Mesothelial cell of epicardium (in vitro differentiated cells): ENCODE results near the gene DNAH17. TPM values are rescaled to one million over a fixed set of nuclear protein-coding genes. Genes with fewer than 3 reads are reported as not detected.

Source experiments
- DNase-seq, 2 experiments: peaks; one replicate each; pipeline ENCODE4 v3.0.0; 2021; ENCODE audit warnings: low spot score in 2 of 2; ENCODE audit not compliant: unreplicated experiment in 2 of 2
- H3K27ac Mint-ChIP-seq: 2 replicates; pipeline ENCODE4 v1.8.0; 2021; ENCODE audit warnings: mixed read lengths
- H3K27me3 Mint-ChIP-seq: 2 replicates; pipeline ENCODE4 v1.8.0; 2021; ENCODE audit warnings: low read depth, mixed read lengths
- H3K36me3 Mint-ChIP-seq: 2 replicates; pipeline ENCODE4 v1.8.0; 2021; ENCODE audit warnings: mixed read lengths
- H3K4me1 Mint-ChIP-seq: 2 replicates; pipeline ENCODE4 v1.8.0; 2021; ENCODE audit warnings: mixed read lengths
- H3K4me3 Mint-ChIP-seq: 2 replicates; pipeline ENCODE4 v1.8.0; 2021; ENCODE audit warnings: mild to moderate bottlenecking, moderate library complexity, mixed read lengths
- H3K9me3 Mint-ChIP-seq: 2 replicates; pipeline ENCODE4 v1.8.0; 2021; ENCODE audit warnings: mixed read lengths
- CTCF ChIP-seq: fragments of 200-600 bp; sonication (generic); IDR thresholded peaks from one replicate; pipeline ENCODE4 v1.5.0; 2021; ENCODE audit warnings: antibody characterized with exemption; ENCODE audit not compliant: unreplicated experiment
- total RNA-seq: library from RNA; stranded (reverse); gene quantifications from 3 replicates; pipeline ENCODE4 v1.2.1, GENCODE V29; 2021

Gene DNAH17
- total RNA-seq, 1 donor from 2014 or later = 0.87 TPM

- no peak for DNase-seq
- Mint-ChIP-seq H3K4me1 (peaks cover 11% of the 10 kb centered on the region), H3K27ac (no peak overlapping the region), H3K4me3 (no peak overlapping the region), H3K27me3 (no peaks in the 10 kb centered on the region), H3K36me3 (peaks cover 22% of the 10 kb centered on the region), H3K9me3 (no peaks in the 10 kb centered on the region)
- no peak for TF ChIP-seq CTCF
Measured at GRCh38 chr17:78407387-78408000, 169.7 kb downstream of the DNAH17 start.

DNA sequence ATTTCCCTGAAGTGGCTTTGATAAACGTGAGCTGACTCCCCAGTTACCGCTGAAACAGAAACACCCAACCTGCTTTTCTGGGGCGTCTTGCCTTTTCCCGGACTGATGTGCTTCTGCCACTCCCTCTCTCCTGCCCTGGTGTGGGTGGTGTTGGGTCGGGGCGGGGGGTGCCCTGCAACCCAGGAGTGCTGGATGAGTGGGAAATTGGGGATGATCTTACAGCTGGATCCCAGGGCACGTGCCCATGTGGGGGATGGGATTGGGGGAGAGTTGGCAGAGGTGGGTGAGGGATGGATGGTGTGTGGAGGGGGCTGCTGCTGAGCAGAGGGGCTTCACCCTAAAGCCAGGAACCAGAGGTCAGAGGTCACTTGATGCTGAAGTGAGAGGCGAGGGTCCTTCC is 170.3 kb downstream of the DNAH17 start:
- Mint-ChIP-seq H3K9me3 (no peaks in the 10 kb centered on the region), H3K27me3 (no peaks in the 10 kb centered on the region), H3K4me3 (no peak overlapping the region), H3K27ac (no peak overlapping the region), H3K36me3 (peaks cover 24% of the 10 kb centered on the region), H3K4me1 (peaks cover 13% of the 10 kb centered on the region)
- no peak for TF ChIP-seq CTCF
- no peak for DNase-seq

DNA sequence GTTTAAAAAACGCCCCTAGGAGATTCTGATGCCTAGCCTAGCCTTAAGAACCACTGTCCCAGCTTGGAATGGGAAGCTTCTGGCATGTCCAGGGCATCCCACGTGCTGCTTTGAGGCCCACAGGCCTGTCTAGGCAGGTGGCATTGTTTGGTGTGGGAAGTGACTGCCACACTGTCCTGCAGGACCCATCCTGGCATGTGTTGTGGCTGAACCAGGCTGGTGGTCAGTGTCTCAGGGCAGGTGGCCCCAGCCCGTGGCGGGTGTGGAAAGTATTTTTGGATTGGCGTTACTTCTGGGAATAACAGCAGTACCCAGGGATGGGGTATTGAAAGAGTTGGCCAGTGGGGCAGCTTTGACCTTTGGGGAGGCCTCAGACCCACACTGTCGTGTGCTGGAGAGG is 170.8 kb downstream of the DNAH17 start:
- Mint-ChIP-seq H3K9me3 (no peaks in the 10 kb centered on the region), H3K4me3 (no peak overlapping the region), H3K36me3 (peaks cover 24% of the 10 kb centered on the region), H3K27ac (no peak overlapping the region), H3K4me1 (peaks cover 14% of the 10 kb centered on the region), H3K27me3 (no peaks in the 10 kb centered on the region)
- no peak for DNase-seq
- TF ChIP-seq CTCF = no peak

- Mint-ChIP-seq H3K27ac (no peak overlapping the region), H3K9me3 (no peaks in the 10 kb centered on the region), H3K4me3 (no peak overlapping the region), H3K36me3 (peaks cover 34% of the 10 kb centered on the region), H3K4me1 (peaks cover 11% of the 10 kb centered on the region), H3K27me3 (no peaks in the 10 kb centered on the region)
- no peak for DNase-seq
- TF ChIP-seq CTCF = no peak
Measured at GRCh38 chr17:78403822-78404221, 173.4 kb downstream of the DNAH17 start.

- no peak for DNase-seq
- peaks cover 36% of the 10 kb centered on the region for H3K36me3 Mint-ChIP-seq
- H3K4me1 Mint-ChIP-seq = peaks cover 11% of the 10 kb centered on the region
- peak overlapping the region; percentile 11 for H3K27ac Mint-ChIP-seq
- no peak overlapping the region for H3K4me3 Mint-ChIP-seq
- no peaks in the 10 kb centered on the region for H3K27me3 Mint-ChIP-seq
- no peaks in the 10 kb centered on the region for H3K9me3 Mint-ChIP-seq
- no peak for TF ChIP-seq CTCF
Measured at GRCh38 chr17:78401891-78402290, 175.3 kb downstream of the DNAH17 start.

GRCh38 chr17:78401246-78401645 is 175.9 kb downstream of the DNAH17 start:
- H3K4me3 Mint-ChIP-seq = no peak overlapping the region
- H3K9me3 Mint-ChIP-seq = no peaks in the 10 kb centered on the region
- H3K27me3 Mint-ChIP-seq = no peaks in the 10 kb centered on the region
- no peak for DNase-seq
- H3K27ac Mint-ChIP-seq = peak overlapping the region; percentile 11
- no peak for TF ChIP-seq CTCF
- H3K36me3 Mint-ChIP-seq = peaks cover 40% of the 10 kb centered on the region
- peaks cover 11% of the 10 kb centered on the region for H3K4me1 Mint-ChIP-seq
